Astrocyte of the cerebellum (primary cell): Measurements from ENCODE around the gene MBD2.
A peak's percentile ranks its signal among the peaks of the same experiment; 100 is the strongest.

Experiments used
- DNase-seq: peaks from one replicate; pipeline ENCODE4 v3.0.0-alpha.2; 2011; ENCODE audit warnings: low read depth
- H3K4me3 ChIP-seq: 2 replicates; pipeline ENCODE4 v1.5.1; 2011; ENCODE audit warnings: mild to moderate bottlenecking, low read depth, low read length, moderate library complexity
- CTCF ChIP-seq: IDR thresholded peaks from 2 replicates; pipeline ENCODE4 v1.5.1; 2012; ENCODE audit warnings: low read length, low read depth, moderate library complexity, mild to moderate bottlenecking; ENCODE audit errors: missing control alignments
- in situ Hi-C: cut with HindIII; loops from 2 replicates; pipeline ENCODE4 v1.10.0; 2017; ENCODE audit warnings: low sequenced_read_pairs

The MBD2 gene

GRCh38 chr18:54135216-54135615, 89.3 kb downstream of the MBD2 start:
- no peak for TF ChIP-seq CTCF
- in situ Hi-C loops, result no loop called here
- DNase-seq, result no peak
- no peak overlapping the region for H3K4me3 ChIP-seq

GRCh38 chr18:54134053-54134452, 90.4 kb downstream of the MBD2 start:
- H3K4me3 ChIP-seq, result no peak overlapping the region
- no peak for TF ChIP-seq CTCF
- in situ Hi-C loops, result no loop called here
- DNase-seq, result no peak

- DNase-seq, result no peak
- H3K4me3 ChIP-seq, result no peak overlapping the region
- in situ Hi-C loops, result no loop called here
- TF ChIP-seq CTCF, result no peak
Observed at GRCh38 chr18:54130631-54131030, 93.8 kb downstream of the MBD2 start.

GRCh38 chr18:54130177-54130576, 94.3 kb downstream of the MBD2 start:
- no peak for DNase-seq
- in situ Hi-C loops, result no loop called here
- no peak overlapping the region for H3K4me3 ChIP-seq
- no peak for TF ChIP-seq CTCF

GRCh38 chr18:54129448-54130067, 94.9 kb downstream of the MBD2 start:
- no peak overlapping the region for H3K4me3 ChIP-seq
- TF ChIP-seq CTCF, result no peak
- DNase-seq, result no peak
- in situ Hi-C loops, result no loop called here

- peak; percentile 32 for DNase-seq
Observed at GRCh38 chr18:54127759-54128378, 96.6 kb downstream of the MBD2 start.

More at GRCh38 chr18:54127759-54128378, 96.6 kb downstream of the MBD2 start:
- TF ChIP-seq CTCF, result peak; percentile 72
- no peak overlapping the region for H3K4me3 ChIP-seq
- in situ Hi-C loops, result no loop called here
